Measurements from ENCODE around the gene SYCE3.

The SYCE3 gene

DNA sequence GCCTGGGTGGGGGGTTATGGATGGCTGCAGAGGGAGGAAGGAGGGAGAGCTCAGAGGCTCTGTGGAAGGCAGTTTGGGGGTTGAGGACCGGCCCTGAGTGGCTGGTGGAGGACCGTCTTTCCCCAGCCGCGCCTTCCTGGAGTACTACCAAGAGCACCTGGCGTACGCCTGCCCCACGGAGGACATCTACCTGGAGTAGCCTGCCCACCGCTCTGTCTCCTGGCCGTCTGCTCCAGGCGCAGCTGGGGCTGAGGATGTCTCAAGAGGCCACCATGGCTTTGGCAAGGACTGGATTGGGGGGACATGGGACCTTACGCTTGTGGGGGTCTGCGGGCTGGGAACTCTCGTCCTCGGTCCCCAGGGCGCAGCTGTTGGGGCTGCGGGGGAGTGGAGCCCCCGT lies 47.9 kb upstream of the SYCE3 start:
- no peak for TF ChIP-seq ZNF8 (CRISPR knock-in tag; IDR thresholded peaks at IDR 0.05)
- TF ChIP-seq, protein P1, sequence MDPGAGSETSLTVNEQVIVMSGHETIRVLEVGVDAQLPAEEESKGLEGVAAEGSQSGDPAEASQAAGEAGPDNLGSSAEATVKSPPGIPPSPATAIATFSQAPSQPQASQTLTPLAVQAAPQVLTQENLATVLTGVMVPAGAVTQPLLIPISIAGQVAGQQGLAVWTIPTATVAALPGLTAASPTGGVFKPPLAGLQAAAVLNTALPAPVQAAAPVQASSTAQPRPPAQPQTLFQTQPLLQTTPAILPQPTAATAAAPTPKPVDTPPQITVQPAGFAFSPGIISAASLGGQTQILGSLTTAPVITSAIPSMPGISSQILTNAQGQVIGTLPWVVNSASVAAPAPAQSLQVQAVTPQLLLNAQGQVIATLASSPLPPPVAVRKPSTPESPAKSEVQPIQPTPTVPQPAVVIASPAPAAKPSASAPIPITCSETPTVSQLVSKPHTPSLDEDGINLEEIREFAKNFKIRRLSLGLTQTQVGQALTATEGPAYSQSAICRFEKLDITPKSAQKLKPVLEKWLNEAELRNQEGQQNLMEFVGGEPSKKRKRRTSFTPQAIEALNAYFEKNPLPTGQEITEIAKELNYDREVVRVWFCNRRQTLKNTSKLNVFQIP (CRISPR knock-in tag; IDR thresholded peaks at IDR 0.05; ENCODE audit: borderline replicate concordance, low read depth) = no peak
- TF ChIP-seq GLIS3 (CRISPR knock-in tag; IDR thresholded peaks at IDR 0.05) = no peak
- no peak for TF ChIP-seq TCF4 (CRISPR knock-in tag; IDR thresholded peaks at IDR 0.05; ENCODE audit: borderline replicate concordance)
- no peak for TF ChIP-seq ZFP30 (CRISPR knock-in tag; IDR thresholded peaks at IDR 0.05)
- no peak for TF ChIP-seq ZNF565 (CRISPR knock-in tag; conservative IDR thresholded peaks at IDR 0.05; ENCODE audit: low read depth)
- TF ChIP-seq RARB (CRISPR knock-in tag; IDR thresholded peaks at IDR 0.05) = no peak
- no peak for TF ChIP-seq CSDC2 (CRISPR knock-in tag; IDR thresholded peaks at IDR 0.05)
- no peak for TF ChIP-seq ZFP3 (CRISPR knock-in tag; IDR thresholded peaks at IDR 0.05)
- TF ChIP-seq ZC3H10 (CRISPR knock-in tag; IDR thresholded peaks at IDR 0.05) = no peak
- TF ChIP-seq ESRRG (CRISPR knock-in tag; IDR thresholded peaks at IDR 0.05) = no peak
- TF ChIP-seq, protein P2, sequence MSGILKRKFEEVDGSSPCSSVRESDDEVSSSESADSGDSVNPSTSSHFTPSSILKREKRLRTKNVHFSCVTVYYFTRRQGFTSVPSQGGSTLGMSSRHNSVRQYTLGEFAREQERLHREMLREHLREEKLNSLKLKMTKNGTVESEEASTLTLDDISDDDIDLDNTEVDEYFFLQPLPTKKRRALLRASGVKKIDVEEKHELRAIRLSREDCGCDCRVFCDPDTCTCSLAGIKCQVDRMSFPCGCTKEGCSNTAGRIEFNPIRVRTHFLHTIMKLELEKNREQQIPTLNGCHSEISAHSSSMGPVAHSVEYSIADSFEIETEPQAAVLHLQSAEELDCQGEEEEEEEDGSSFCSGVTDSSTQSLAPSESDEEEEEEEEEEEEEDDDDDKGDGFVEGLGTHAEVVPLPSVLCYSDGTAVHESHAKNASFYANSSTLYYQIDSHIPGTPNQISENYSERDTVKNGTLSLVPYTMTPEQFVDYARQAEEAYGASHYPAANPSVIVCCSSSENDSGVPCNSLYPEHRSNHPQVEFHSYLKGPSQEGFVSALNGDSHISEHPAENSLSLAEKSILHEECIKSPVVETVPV (CRISPR knock-in tag; IDR thresholded peaks at IDR 0.05) = no peak
- ATAC-seq = no peak

DNA sequence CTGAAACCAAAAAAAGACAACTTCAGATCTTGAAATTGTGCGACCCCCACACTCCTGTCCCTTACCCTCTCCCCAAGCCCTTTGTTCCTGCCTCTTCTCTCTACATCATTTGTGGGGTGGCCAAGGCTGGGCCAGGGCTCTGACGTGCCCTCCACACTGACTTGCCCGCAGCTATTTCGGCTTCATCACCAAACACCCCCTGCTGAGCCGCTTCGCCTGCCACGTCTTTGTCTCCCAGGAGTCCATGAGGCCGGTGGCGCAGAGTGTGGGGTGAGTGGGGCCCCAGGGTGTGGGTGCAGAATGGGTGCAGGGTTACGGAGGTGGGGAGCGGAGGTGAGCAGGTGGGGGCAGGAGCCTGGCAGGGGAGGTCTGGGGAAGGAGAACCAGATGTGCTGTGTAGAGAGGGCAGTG lies 47.3 kb upstream of the SYCE3 start:
- TF ChIP-seq CSDC2 (CRISPR knock-in tag; IDR thresholded peaks at IDR 0.05) = no peak
- TF ChIP-seq ARNTL (CRISPR knock-in tag; IDR thresholded peaks at IDR 0.05; ENCODE audit: borderline replicate concordance, low read depth) = no peak
- TF ChIP-seq, protein P3, sequence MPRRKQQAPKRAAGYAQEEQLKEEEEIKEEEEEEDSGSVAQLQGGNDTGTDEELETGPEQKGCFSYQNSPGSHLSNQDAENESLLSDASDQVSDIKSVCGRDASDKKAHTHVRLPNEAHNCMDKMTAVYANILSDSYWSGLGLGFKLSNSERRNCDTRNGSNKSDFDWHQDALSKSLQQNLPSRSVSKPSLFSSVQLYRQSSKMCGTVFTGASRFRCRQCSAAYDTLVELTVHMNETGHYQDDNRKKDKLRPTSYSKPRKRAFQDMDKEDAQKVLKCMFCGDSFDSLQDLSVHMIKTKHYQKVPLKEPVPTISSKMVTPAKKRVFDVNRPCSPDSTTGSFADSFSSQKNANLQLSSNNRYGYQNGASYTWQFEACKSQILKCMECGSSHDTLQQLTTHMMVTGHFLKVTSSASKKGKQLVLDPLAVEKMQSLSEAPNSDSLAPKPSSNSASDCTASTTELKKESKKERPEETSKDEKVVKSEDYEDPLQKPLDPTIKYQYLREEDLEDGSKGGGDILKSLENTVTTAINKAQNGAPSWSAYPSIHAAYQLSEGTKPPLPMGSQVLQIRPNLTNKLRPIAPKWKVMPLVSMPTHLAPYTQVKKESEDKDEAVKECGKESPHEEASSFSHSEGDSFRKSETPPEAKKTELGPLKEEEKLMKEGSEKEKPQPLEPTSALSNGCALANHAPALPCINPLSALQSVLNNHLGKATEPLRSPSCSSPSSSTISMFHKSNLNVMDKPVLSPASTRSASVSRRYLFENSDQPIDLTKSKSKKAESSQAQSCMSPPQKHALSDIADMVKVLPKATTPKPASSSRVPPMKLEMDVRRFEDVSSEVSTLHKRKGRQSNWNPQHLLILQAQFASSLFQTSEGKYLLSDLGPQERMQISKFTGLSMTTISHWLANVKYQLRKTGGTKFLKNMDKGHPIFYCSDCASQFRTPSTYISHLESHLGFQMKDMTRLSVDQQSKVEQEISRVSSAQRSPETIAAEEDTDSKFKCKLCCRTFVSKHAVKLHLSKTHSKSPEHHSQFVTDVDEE (CRISPR knock-in tag; IDR thresholded peaks at IDR 0.05) = no peak
- TF ChIP-seq, protein P2 (CRISPR knock-in tag; IDR thresholded peaks at IDR 0.05) = no peak
- no peak for TF ChIP-seq ZFP3 (CRISPR knock-in tag; IDR thresholded peaks at IDR 0.05)
- TF ChIP-seq GLIS3 (CRISPR knock-in tag; IDR thresholded peaks at IDR 0.05) = no peak
- no peak for ATAC-seq

DNA sequence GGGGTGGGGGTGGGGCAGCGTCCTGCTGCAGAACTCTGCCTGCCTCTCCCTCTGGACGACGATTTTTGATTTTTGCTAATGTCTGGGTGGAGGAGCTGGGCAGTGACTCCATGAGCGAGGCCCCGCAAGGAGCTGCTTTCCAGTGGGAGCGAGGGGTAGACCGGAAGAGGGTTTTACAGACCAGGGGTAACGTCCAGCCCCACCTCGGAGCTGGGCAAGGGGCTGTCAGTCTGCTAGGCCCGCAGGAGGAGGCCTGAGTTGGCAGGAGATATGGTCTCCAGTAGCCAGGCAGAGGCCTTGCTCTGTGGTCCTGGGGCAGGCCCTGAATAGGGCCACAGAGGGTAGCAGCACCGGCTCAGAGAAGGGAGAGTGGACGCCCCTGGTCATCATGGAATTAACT lies 46.9 kb upstream of the SYCE3 start:
- ATAC-seq = no peak
- TF ChIP-seq ZC3H10 (CRISPR knock-in tag; IDR thresholded peaks at IDR 0.05) (no peak), TOX (CRISPR knock-in tag; IDR thresholded peaks at IDR 0.05; ENCODE audit: borderline replicate concordance) (no peak)

DNA sequence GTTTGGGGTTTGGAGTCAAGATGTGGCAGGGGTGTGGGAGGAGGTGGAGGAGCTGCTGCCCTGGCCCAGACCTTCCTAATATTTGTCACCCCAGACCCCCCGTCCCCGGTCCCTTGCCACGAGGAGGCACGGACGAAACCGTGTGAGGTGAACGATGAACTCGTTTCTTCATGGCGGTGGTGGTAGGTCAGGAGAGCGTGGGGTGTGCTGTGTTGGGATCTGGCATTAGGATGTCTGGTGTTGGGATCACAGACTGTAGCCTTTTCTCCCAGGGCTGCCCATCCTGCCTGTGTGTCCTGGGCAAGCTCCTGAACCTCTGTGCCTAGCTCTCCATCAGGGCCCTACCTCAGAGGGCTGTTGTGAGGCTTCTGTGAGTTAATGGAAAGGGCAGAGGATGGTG lies 46.3 kb upstream of the SYCE3 start:
- ATAC-seq = no peak
- TF ChIP-seq ZNF8 (CRISPR knock-in tag; IDR thresholded peaks at IDR 0.05) (no peak), ZNF70 (CRISPR knock-in tag; IDR thresholded peaks at IDR 0.05) (no peak), ZFP3 (CRISPR knock-in tag; IDR thresholded peaks at IDR 0.05) (no peak), TOX (CRISPR knock-in tag; IDR thresholded peaks at IDR 0.05; ENCODE audit: borderline replicate concordance) (no peak), GLIS3 (CRISPR knock-in tag; IDR thresholded peaks at IDR 0.05) (no peak), ZNF565 (CRISPR knock-in tag; conservative IDR thresholded peaks at IDR 0.05; ENCODE audit: low read depth) (no peak), BACH2 (CRISPR knock-in tag; IDR thresholded peaks at IDR 0.05; ENCODE audit: borderline replicate concordance) (no peak), SNAI2 (CRISPR knock-in tag; IDR thresholded peaks at IDR 0.05) (no peak), RARB (CRISPR knock-in tag; IDR thresholded peaks at IDR 0.05) (no peak), ZFP30 (CRISPR knock-in tag; IDR thresholded peaks at IDR 0.05) (no peak), ISL1 (CRISPR knock-in tag; IDR thresholded peaks at IDR 0.05) (no peak), TCF4 (CRISPR knock-in tag; IDR thresholded peaks at IDR 0.05; ENCODE audit: borderline replicate concordance) (no peak), CSDC2 (CRISPR knock-in tag; IDR thresholded peaks at IDR 0.05) (no peak)
- TF ChIP-seq, protein P3 (CRISPR knock-in tag; IDR thresholded peaks at IDR 0.05) = no peak
- TF ChIP-seq, protein P4, sequence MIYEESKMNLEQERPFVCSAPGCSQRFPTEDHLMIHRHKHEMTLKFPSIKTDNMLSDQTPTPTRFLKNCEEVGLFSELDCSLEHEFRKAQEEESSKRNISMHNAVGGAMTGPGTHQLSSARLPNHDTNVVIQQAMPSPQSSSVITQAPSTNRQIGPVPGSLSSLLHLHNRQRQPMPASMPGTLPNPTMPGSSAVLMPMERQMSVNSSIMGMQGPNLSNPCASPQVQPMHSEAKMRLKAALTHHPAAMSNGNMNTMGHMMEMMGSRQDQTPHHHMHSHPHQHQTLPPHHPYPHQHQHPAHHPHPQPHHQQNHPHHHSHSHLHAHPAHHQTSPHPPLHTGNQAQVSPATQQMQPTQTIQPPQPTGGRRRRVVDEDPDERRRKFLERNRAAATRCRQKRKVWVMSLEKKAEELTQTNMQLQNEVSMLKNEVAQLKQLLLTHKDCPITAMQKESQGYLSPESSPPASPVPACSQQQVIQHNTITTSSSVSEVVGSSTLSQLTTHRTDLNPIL (CRISPR knock-in tag; IDR thresholded peaks at IDR 0.05; ENCODE audit: low read depth) = no peak
- TF ChIP-seq, protein P1 (CRISPR knock-in tag; IDR thresholded peaks at IDR 0.05; ENCODE audit: borderline replicate concordance, low read depth) = no peak

All from SK-N-SH treated with all-trans-retinoic acid at 6 μM for 48 hours (cell line).